ENCODE results near the gene RNF31. TPM values are rescaled to one million over a fixed set of nuclear protein-coding genes. Genes with fewer than 3 reads are reported as not detected.

RNF31 gene
- total and polyA plus RNA-seq, 7 donors: 13.6 to 57.8 (median 31.9) TPM

- Histone ChIP-seq H3K36me3 (peaks cover 43 to 75% (median 51%) of the 10 kb centered on the region in 4 donors), H3K27ac (no peak overlapping the region), H3K4me1 (peaks cover 0 to 10% (median 9%) of the 10 kb centered on the region in 4 donors), H3K27me3 (no peaks in the 10 kb centered on the region), H3K9me3 (no peaks in the 10 kb centered on the region), H3K4me3 (no peak overlapping the region)
- TF ChIP-seq EP300 (IDR thresholded peaks at IDR 0.05): no peak
- TF ChIP-seq CTCF (IDR thresholded peaks at IDR 0.05): no peak
- no peak for TF ChIP-seq POLR2AphosphoS5 (IDR thresholded peaks at IDR 0.05)
- TF ChIP-seq POLR2A (IDR thresholded peaks at IDR 0.05): no peak
- 90 to 95% methylated on average over 1 of the region's 1 CpG for WGBS, 2 donors
- intact Hi-C loops (cut with DNase I): no loop called here
- DNase-seq: no peak
These were observed 9.5 kb downstream of the RNF31 start for GRCh38 chr14:24156840-24157239.

- WGBS, 2 donors: 93 to 95% methylated on average over 12 of the region's 12 CpGs
- intact Hi-C loops (cut with DNase I): no loop called here
- H3K4me1 ChIP-seq: peaks cover 0 to 15% (median 14%) of the 10 kb centered on the region in 4 donors
These were observed 10.0 kb downstream of the RNF31 start for GRCh38 chr14:24157331-24157730.

GRCh38 chr14:24159777-24160498 is 12.6 kb downstream of the RNF31 start:
- TF ChIP-seq POLR2AphosphoS5 (IDR thresholded peaks at IDR 0.05) (no peak), CTCF (IDR thresholded peaks at IDR 0.05) (peak in 1 of 4 experiments; percentile 10), POLR2A (IDR thresholded peaks at IDR 0.05) (no peak)
- Histone ChIP-seq H3K4me3 (no peak overlapping the region), H3K36me3 (peaks cover 45 to 73% (median 53%) of the 10 kb centered on the region in 4 donors), H3K27me3 (no peaks in the 10 kb centered on the region), H3K4me1 (peaks cover 0 to 40% (median 28%) of the 10 kb centered on the region in 4 donors), H3K9me3 (no peaks in the 10 kb centered on the region), H3K27ac (peak overlapping the region; percentile 90 to 97 (median 92))
- WGBS, 2 donors: 90 to 92% methylated on average over 11 of the region's 11 CpGs
- intact Hi-C loops (cut with DNase I): loop anchor here (2.0 kb wide), 2 partner anchors 13 to 29 kb away; partner anchors contain the start of genes IPO4, PSME2 and RNF31
- DNase-seq: no peak

More at GRCh38 chr14:24157331-24157730, 10.0 kb downstream of the RNF31 start:
- DNase-seq: no peak
- H3K27me3 ChIP-seq: no peaks in the 10 kb centered on the region
- H3K27ac ChIP-seq: no peak overlapping the region
- TF ChIP-seq POLR2AphosphoS5 (IDR thresholded peaks at IDR 0.05) (no peak), CTCF (IDR thresholded peaks at IDR 0.05) (no peak), POLR2A (IDR thresholded peaks at IDR 0.05) (no peak), EP300 (IDR thresholded peaks at IDR 0.05) (no peak)
- H3K4me3 ChIP-seq: no peak overlapping the region
- peaks cover 38 to 70% (median 49%) of the 10 kb centered on the region in 4 donors for H3K36me3 ChIP-seq
- H3K9me3 ChIP-seq: no peaks in the 10 kb centered on the region

GRCh38 chr14:24160499-24160849 is 13.2 kb downstream of the RNF31 start:
- 91 to 96% methylated on average over 4 of the region's 4 CpGs for WGBS, 2 donors
- DNase-seq: no peak
- no peak overlapping the region for H3K4me3 ChIP-seq
- H3K9me3 ChIP-seq: no peaks in the 10 kb centered on the region
- H3K4me1 ChIP-seq: peaks cover 0 to 40% (median 28%) of the 10 kb centered on the region in 4 donors
- no peaks in the 10 kb centered on the region for H3K27me3 ChIP-seq
- peak overlapping the region; percentile 90 to 97 (median 92) for H3K27ac ChIP-seq
- intact Hi-C loops (cut with DNase I): loop anchor here (2.0 kb wide), 2 partner anchors 14 to 28 kb away; partner anchors contain the start of genes IPO4, PSME2 and RNF31
- TF ChIP-seq EP300 (IDR thresholded peaks at IDR 0.05): no peak
- no peak for TF ChIP-seq CTCF (IDR thresholded peaks at IDR 0.05)
- TF ChIP-seq POLR2A (IDR thresholded peaks at IDR 0.05): no peak
- TF ChIP-seq POLR2AphosphoS5 (IDR thresholded peaks at IDR 0.05): no peak
- peaks cover 46 to 73% (median 53%) of the 10 kb centered on the region in 4 donors for H3K36me3 ChIP-seq

Measured in sigmoid colon (tissue), 7 donors.